Measurements from ENCODE around the gene RBM4. TPM values are rescaled to one million over a fixed set of nuclear protein-coding genes. Genes with fewer than 3 reads are reported as not detected.

Gene RBM4
- total RNA-seq, 1 experiment from 2014 or later = 272 TPM

- H3K4me2 ChIP-seq (ENCODE audit: insufficient read depth, insufficient read length, low read length) = no peak overlapping the region
- H3K18ac ChIP-seq (ENCODE audit: insufficient read length, low read depth, low read length) = no peak overlapping the region
- H2BK120ac ChIP-seq (ENCODE audit: low read depth, low read length, poor library complexity, severe bottlenecking) = no peak overlapping the region
- no peaks in the 10 kb centered on the region for H3K9me3 ChIP-seq (ENCODE audit: control insufficient read depth, low read depth, low read length)
- H3K79me2 ChIP-seq (ENCODE audit: insufficient read depth, low read length) = peaks cover 72% of the 10 kb centered on the region; the same call in 1 of the 2 replicates
- peaks cover 12% of the 10 kb centered on the region for H3K79me1 ChIP-seq (ENCODE audit: insufficient read depth, low read depth, low read length, poor library complexity, severe bottlenecking)
- no peak overlapping the region for H4K91ac ChIP-seq (ENCODE audit: insufficient read length, low read depth, low read length)
- no peak overlapping the region for H2BK20ac ChIP-seq (ENCODE audit: low read depth, low read length, poor library complexity, severe bottlenecking)
- H3K23ac ChIP-seq (ENCODE audit: insufficient read length, low read depth, low read length) = no peak overlapping the region
- H3K14ac ChIP-seq (ENCODE audit: insufficient read depth, low read length) = no peak overlapping the region
- H2BK12ac ChIP-seq (ENCODE audit: insufficient read length, low read depth, low read length) = no peak overlapping the region
- H3K27me3 ChIP-seq (ENCODE audit: insufficient read depth, low read length) = no peaks in the 10 kb centered on the region
- no peaks in the 10 kb centered on the region for H3K4me1 ChIP-seq (ENCODE audit: insufficient read depth, low read length)
- Mint-ChIP-seq H3K36me3 (ENCODE audit: insufficient read depth in 1 of 3, low read depth in 3 of 3) (peaks cover 64 to 96% (median 86%) of the 10 kb centered on the region in 3 experiments), H3K27ac (no peak overlapping the region; a peak in 1 of 7 replicates), H3K9me3 (no peaks in the 10 kb centered on the region; a peak in 1 of 5 replicates), H3K4me3 (no peak overlapping the region), H3K4me1 (peaks cover 14 to 17% of the 10 kb centered on the region in 2 experiments), H3K27me3 (ENCODE audit: low read depth) (no peaks in the 10 kb centered on the region)
- DNase-seq = no peak
- no peak for TF ChIP-seq CTCF (conservative IDR thresholded peaks at IDR 0.05)
- no CpG with 5 or more reads among the region's 26 CpGs for WGBS (ENCODE audit: extremely low coverage, insufficient read length, low lambda C conversion rate)
- H2AK5ac ChIP-seq (ENCODE audit: insufficient read length, low read length) = no peak overlapping the region
- no peak overlapping the region for H4K8ac ChIP-seq (replicated peaks; ENCODE audit: insufficient read length, low read depth, low read length)
- no peak overlapping the region for H3K27ac ChIP-seq (ENCODE audit: insufficient read length, low read depth, low read length)
- H3K4ac ChIP-seq (ENCODE audit: low read depth, low read length) = no peak overlapping the region
- no peak overlapping the region for H3K56ac ChIP-seq (ENCODE audit: insufficient read length, low read depth, low read length)
- no peaks in the 10 kb centered on the region for H3K23me2 ChIP-seq (ENCODE audit: insufficient read length, low read depth, low read length, poor library complexity, severe bottlenecking)
- H2BK15ac ChIP-seq (ENCODE audit: low read depth, low read length) = no peak overlapping the region
- H4K20me1 ChIP-seq (ENCODE audit: control insufficient read depth, insufficient read depth, insufficient read length) = peaks cover 4% of the 10 kb centered on the region
- H4K5ac ChIP-seq (ENCODE audit: insufficient read length, low read depth, low read length) = no peak overlapping the region
- no peak overlapping the region for H2AFZ ChIP-seq (ENCODE audit: low read length)
- H2BK5ac ChIP-seq (ENCODE audit: insufficient read length, low read length) = no peak overlapping the region
- H3K9ac ChIP-seq (ENCODE audit: extremely low read depth, insufficient read length, low read length) = no peak overlapping the region
- H3T11ph ChIP-seq (ENCODE audit: low read length) = no peak overlapping the region
These were observed 13.3 kb upstream of the RBM4 start for GRCh38 chr11:66625041-66625751.
